ENCODE results near the gene AP3M1.
A peak's percentile ranks its signal among the peaks of the same experiment; 100 is the strongest.

The AP3M1 gene

GRCh38 chr10:74077416-74077815, 73.2 kb downstream of the AP3M1 start:
- no peak for FAIRE-seq

GRCh38 chr10:74076961-74077360, 73.7 kb downstream of the AP3M1 start:
- FAIRE-seq, result no peak

DNA sequence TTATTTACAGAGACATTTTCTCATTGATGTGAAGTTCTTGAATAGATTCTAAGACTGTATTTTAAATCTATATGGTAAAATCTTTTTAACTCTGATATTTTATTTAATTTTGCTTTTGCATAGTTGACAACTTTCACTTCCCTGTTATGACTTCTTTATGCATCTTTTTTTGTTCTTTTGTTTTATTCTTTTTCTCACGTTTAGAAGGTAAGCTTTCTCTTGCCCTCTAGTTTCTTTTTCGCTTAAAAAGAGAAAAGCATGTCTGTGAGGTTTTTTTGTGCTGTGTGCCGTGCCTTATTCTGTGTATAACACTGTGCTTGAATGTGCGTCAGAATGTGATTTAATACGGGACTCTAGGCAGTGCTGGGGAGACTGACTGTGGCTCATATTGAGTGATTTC, 74.7 kb downstream of the AP3M1 start:
- peak; percentile 52 for FAIRE-seq

DNA sequence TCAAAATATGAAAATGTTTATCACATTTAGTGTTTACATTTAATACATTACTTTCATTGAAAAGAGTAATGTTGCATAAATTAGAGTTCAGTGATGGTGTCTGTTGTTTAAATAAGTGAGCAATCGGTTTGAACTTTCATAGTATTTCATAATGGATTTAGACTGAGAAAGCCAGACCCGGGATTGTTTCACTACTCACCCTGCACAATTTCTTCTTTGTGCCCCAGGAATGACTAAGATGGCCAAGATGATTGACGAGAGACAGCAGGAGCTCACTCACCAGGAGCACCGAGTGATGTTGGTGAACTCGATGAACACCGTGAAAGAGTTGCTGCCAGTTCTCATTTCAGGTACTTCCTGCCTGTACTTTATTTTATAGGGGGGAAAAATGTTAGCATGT, 78.1 kb downstream of the AP3M1 start:
- FAIRE-seq, result no peak

DNA sequence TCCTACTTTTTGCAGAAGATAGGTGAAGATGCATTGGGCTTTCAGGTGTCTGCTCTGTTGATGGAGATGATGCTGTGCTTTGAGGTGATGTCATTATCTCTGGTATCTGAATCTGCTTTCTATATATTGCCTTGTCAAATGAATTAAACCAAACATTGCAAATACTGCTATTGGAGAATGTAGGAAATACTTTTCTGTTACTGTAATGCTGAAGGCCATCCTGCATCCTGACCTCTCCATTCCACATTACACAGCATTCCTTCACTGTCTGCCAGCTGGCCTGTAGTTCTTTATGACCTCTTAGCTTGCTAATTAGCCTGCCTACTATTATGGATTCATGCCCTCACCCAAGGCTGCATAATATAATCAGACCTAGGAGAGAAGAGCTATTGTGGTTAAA, 79.5 kb downstream of the AP3M1 start:
- no peak for FAIRE-seq
